Stimulated activated CD8-positive, alpha-beta memory T cell treated with anti-CD3 and anti-CD28 coated beads, Interleukin-2, amount 100 ng/mL, for 48 hours (primary cell): ENCODE data around the gene GALNTL6.
A peak's percentile ranks its signal among the peaks of the same experiment; 100 is the strongest.
"Not testable (repeated sequence)": the region's sequence is repeated elsewhere in the genome, so short reads cannot be mapped to it uniquely, and the experiment has no call there.

ENCODE experiments used
- DNase-seq, 2 donors: peaks; one replicate each; pipeline ENCODE4 v3.0.0-alpha.2; 2020; ENCODE audit warnings: low read depth in 2 of 2

Gene GALNTL6

GRCh38 chr4:173013232-173013930 lies 1200.2 kb downstream of the GALNTL6 start:
- DNase-seq = peak in 1 of 2 donors; percentile 8

DNA sequence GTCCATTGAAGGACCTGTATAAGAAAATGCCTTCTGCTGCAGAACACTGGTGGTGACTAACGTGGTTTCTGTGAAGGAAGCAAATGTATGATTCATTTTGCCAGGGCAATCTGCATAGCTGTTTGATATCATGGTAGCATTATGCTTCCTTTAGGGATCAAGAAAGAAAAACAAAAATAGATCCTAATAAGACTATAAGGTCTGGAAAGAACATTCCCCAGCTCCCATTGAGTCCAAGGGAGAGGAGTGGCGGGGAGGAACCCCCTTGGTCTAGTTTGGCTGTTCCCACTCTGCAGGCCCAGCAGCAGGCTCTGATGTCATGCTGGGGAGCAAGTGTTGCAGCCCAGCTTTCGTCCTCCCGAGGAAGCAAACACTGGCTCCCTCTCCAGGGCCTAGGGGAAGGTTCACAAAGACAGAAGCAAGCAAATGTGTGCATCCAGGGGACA lies 1200.9 kb downstream of the GALNTL6 start:
- DNase-seq = no peak

GRCh38 chr4:173014836-173015235 lies 1201.6 kb downstream of the GALNTL6 start:
- DNase-seq = no peak

DNA sequence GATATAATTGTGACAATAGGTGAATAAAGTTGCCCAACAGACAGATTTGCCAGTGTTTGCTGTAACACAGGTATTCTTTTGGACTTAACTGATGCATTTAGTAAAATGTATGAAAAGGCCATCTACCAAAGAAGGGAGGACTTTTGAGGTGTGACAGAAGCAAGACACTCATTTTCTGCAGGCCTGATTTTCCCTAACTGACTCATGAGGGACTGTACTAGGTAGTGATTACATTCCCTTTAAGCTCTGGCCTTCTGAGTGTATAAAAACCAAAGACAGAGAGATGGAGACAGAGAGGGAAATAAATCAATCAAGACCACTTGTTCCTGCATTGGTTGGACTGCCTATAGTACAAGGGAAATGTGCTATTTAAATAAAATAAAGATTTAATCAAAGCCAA lies 1204.6 kb downstream of the GALNTL6 start:
- no peak for DNase-seq

DNA sequence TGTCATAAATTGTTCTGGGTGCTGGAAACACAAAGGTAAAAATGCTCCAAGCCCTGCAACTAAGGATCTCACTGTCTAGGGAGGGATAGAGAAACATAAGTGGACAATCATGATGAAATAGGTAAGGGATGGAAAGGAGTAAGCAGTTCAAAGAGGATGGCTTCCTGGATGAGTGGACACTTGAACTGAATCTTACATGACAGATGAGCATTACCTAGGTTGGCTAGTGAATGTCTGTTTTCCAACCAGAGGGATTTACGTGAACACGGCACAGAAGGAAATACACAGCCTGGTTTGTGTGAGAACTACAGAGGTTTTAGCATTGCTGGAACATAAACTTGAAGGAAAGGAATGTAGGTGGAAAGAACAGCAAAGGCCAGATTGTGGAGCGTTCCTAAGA lies 1205.2 kb downstream of the GALNTL6 start:
- no peak for DNase-seq

- no peak for DNase-seq
These were observed 1206.5 kb downstream of the GALNTL6 start for GRCh38 chr4:173019664-173020063.

- not testable (repeated sequence) for DNase-seq
These were observed 1208.8 kb downstream of the GALNTL6 start for GRCh38 chr4:173021746-173022573.

DNA sequence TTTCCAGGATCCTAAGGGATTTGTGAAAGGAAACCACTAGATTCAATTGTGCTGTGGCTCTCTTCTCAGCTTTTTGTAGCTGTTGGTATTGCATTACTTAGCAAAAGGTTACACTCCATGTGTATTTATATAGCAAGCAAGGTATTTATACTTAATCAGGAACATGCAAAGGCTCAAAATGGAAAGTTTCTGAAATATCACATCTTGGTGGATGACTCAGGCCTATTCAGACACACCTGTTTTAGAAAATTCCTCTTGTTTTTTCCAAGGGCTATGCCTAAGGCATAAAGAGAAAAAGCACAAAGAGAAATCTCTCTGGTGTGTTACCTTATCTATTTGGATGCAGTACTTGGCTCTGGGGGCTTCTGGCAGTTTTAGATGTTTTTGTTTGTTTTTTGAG lies 1211.0 kb downstream of the GALNTL6 start:
- no peak for DNase-seq

- no peak for DNase-seq
These were observed 1211.9 kb downstream of the GALNTL6 start for GRCh38 chr4:173025131-173025530.

- no peak for DNase-seq
These were observed 1224.0 kb downstream of the GALNTL6 start for GRCh38 chr4:173037242-173037641.

GRCh38 chr4:173038192-173038896 lies 1225.1 kb downstream of the GALNTL6 start:
- no peak for DNase-seq

GRCh38 chr4:173039617-173040577 lies 1226.7 kb downstream of the GALNTL6 start:
- no peak for DNase-seq

DNA sequence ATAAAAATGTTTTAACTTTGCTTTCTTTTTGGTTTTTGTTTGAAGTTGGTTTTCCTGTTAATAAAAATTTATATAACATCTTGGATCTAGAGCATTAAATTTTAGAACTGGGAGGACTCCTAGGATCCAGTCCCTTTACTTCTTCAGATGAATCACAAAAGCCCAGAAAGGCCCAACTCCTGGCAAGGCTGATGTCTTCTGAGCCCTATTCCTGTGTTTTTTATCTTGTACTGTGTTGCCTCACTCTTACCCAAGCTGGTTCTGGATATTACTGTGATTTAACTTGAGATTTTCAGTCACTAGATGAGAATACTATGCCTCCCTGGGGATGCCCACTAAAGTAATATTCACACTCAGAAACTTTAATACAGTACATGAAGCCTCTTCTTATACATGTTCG lies 1228.3 kb downstream of the GALNTL6 start:
- DNase-seq = no peak

DNA sequence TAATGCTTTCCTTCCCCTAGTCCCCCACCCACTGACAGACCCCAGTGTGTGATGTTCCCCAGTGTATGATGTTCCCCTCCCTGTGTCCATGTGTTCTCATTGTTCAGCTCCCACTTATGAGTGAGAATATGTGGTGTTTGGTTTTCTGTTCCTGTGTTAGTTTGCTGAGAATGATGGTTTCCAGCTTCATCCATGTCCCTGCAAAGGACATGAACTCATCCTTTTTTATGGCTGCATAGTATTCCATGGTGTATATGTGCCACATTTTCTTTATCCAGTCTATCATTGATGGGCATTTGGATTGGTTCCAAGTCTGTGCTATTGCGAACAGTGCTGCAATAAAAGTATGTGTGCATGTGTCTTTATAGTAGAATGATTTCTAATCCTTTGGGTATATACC lies 1228.9 kb downstream of the GALNTL6 start:
- not testable (repeated sequence) for DNase-seq

GRCh38 chr4:173044340-173044739 lies 1231.1 kb downstream of the GALNTL6 start:
- no peak for DNase-seq

DNA sequence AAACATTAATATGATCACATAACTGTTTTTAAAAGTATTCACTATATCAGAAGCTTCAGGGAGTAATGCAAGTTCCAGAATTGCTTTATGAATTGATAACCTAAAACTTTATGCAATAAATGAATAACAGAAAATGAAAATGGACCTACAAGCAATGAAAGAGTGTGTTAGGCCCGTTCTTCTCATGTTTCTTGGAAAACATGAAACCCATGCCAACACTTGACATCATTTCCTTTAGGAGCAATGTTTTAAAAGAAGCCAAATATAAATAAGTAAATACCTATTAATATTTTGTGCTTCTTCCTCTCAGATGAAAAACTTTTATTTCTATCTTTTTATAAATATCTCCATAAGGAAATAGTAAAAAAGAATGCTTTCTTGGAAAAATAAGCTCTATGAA lies 1232.4 kb downstream of the GALNTL6 start:
- no peak for DNase-seq

DNA sequence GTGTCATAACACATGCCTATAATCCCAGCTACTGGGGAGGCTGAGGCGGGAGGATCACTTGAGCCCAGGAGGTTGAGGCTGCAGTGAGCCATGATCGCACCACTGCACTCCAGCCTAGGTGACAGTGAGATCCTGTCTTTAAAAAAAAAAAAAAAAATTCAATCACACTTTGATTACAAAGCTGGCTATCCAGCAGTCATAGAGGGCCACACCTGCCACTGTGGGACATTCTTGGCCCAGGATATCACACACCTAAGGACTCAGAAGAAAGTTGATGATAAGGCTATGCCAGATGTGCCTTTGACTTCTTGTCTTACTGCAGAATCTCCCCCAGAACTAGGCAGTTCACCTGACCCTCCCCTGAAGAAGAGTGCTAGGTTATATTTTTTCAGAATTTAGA lies 1232.9 kb downstream of the GALNTL6 start:
- no peak for DNase-seq

- no peak for DNase-seq
These were observed 1233.6 kb downstream of the GALNTL6 start for GRCh38 chr4:173046818-173047217.

DNA sequence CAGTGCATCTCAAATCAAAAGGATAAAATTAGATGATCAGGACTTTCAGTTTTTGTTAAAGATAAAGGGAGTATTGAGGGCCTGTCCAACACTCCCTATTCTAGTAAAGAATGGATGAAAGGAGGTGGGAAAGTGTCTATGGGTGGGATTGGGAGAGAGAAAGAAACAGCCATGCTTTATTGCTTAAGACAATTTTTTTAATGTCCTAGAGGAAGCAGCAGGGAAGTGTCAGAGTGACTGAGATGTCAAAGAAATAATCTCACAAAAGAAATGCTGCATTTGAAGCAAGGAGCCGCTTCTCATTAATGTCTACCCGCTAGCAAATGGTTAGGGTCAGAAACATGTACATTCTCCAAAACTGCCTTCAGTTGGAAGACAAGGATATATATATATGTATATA lies 1238.0 kb downstream of the GALNTL6 start:
- DNase-seq = no peak

DNA sequence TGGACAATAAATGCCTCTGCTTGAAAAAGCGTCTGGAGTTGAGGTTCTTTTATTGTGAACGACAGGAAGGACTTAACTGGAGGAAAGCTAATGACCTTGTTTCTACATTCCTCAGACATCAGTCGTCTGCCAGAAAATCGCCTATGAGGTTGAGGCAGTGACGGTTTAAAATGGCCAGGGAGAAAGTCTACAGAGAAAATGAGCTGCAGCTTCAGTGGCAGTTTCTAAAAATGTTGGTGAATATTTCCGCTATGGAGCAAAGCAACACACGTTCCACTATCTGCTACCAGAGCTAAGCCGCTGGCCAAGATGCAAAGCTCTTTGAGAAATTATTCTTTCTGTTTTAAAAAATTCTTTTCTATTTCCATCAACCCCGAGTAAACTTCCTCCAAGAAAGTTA lies 1238.5 kb downstream of the GALNTL6 start:
- DNase-seq = no peak

DNA sequence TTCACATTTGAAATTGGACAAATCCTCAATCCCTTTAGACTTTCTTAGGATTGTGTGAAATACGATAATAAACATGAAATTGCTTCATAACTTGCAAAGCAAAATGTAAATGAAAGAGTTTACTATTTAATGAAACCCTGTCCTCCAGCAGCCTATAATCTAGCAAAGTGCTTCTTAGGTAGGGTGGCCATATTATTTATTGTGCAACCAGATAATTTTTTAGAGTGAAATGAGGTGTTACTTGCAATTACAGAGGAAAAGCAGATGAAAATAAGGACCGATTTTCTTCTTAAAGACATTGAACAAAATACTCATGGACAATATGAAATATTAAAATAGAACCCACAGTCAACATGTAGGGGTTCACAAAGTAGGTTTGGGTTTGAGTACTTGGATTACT lies 1239.2 kb downstream of the GALNTL6 start:
- DNase-seq = no peak
